GM19099 (cell line): Measurements from ENCODE around the gene HAGHL.
A peak's percentile ranks its signal among the peaks of the same experiment; 100 is the strongest.

Experiments
- POLR2A ChIP-seq: IDR thresholded peaks from 3 replicates; pipeline ENCODE4 v1.6.1; 2011; ENCODE audit warnings: low read depth; ENCODE audit not compliant: insufficient read length; ENCODE audit errors: extremely low read depth

HAGHL gene

GRCh38 chr16:722835-723633 is 3.9 kb upstream of the HAGHL start:
- TF ChIP-seq POLR2A = no peak

GRCh38 chr16:723695-724094 is 3.2 kb upstream of the HAGHL start:
- TF ChIP-seq POLR2A = no peak

- no peak for TF ChIP-seq POLR2A
Observed at GRCh38 chr16:724188-725040, 2.5 kb upstream of the HAGHL start.

- TF ChIP-seq POLR2A = no peak
Observed at GRCh38 chr16:725041-725376, 1.9 kb upstream of the HAGHL start.

- no peak for TF ChIP-seq POLR2A
Observed at GRCh38 chr16:725463-726187, 1.3 kb upstream of the HAGHL start.

- TF ChIP-seq POLR2A = no peak
Observed at GRCh38 chr16:726188-726437, 793 bp upstream of the HAGHL start.

- no peak for TF ChIP-seq POLR2A
Observed at GRCh38 chr16:727291-727977, 528 bp downstream of the HAGHL start.

- peak; percentile 39 for TF ChIP-seq POLR2A
Observed at GRCh38 chr16:728131-728889, 1.4 kb downstream of the HAGHL start.

GRCh38 chr16:728890-729744 is 2.2 kb downstream of the HAGHL start:
- no peak for TF ChIP-seq POLR2A

- TF ChIP-seq POLR2A = no peak
Observed at GRCh38 chr16:729768-730665, 3.1 kb downstream of the HAGHL start.

GRCh38 chr16:730666-731509 is 4.0 kb downstream of the HAGHL start:
- TF ChIP-seq POLR2A = no peak

- TF ChIP-seq POLR2A = no peak
Observed at GRCh38 chr16:732332-732731, 5.4 kb downstream of the HAGHL start.
